ENCODE data around the gene APOBEC3C.
"Not testable (repeated sequence)": the region's sequence is repeated elsewhere in the genome, so short reads cannot be mapped to it uniquely, and the experiment has no call there.

The APOBEC3C gene

DNA sequence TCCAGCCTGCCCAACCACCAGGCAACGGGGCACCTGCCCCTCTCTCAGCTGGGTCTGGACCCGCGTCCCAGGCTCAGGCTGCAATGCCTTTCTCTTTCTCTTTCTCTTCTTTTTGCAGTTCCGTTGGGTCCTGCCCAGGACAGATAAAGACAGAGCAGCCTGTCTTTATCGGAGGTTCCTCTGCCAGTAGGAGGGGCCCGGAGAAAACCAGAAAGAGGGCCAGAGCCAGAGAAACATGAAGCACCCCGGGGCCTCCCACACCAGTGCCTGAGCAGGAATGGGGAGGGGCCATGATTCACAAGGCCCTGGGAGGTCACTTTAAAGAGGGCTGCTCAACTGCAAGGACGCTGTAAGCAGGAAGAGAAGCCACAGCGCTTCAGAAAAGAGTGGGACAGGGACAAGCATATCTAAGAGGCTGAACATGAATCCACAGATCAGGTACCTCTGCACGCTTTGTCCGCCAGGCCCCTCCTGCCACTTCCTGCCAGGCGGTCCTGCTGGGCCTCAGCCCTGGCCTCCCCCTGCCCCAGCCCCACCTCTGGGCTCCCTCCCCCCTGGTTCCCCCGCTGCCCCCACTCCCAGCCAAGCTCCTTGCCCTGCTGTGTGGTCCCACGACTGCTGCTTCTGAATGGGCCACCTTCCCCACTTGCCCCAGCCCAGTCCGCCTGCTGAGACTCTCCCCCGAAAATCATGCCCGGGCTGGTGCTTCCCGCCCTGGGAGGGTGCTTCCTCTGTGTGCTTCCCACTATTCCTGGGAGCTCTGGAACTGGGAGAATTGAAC is at the start of gene APOBEC3C:
Gene APOBEC3C, plus strand, starts transcription at position 316 of the 781 bp plus-strand sequence. Its CDS starts 106 bp downstream, at position 422.
- no peak for DNase-seq

DNA sequence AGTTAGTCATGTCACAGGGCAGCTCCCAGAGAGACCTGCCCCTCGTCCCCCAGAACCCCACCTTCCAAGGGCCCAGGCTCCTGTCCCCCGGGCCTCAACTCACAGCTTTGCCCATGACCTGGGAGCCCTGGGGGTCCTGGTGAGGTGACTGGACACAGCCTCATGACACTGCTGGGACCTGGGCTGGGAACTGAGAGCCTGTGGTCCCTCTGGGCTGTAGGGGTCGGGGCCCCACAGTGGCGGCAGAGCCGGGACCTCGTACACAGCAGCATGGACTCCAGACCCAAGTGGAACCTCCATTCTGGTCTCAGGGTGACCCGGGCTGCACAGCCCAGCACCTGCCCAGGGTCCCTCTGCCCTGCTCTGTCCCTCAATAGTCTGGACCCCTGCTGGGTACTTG is 49.8 kb upstream of the APOBEC3C start:
- DNase-seq = no peak

DNA sequence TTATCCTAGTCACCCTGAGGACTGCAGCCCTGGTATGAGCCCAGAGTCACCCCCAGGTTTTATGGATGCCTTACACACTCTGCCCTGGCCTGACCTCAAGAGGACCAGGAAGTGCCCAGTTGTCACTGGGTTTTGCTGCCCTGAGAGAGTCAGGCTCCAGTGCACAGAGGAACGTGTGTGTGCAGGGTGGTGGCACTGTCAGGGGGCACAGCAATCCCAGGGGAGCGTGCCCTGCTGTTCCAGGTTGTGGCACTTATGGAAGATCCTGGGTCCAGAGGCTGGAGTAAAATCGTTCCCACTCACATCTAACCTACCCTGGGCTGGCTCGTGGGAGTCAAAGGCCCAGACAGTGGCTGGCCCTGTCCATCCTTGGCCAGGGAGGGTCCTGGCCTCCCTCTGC is 49.1 kb upstream of the APOBEC3C start:
- DNase-seq = peak; percentile 10

DNA sequence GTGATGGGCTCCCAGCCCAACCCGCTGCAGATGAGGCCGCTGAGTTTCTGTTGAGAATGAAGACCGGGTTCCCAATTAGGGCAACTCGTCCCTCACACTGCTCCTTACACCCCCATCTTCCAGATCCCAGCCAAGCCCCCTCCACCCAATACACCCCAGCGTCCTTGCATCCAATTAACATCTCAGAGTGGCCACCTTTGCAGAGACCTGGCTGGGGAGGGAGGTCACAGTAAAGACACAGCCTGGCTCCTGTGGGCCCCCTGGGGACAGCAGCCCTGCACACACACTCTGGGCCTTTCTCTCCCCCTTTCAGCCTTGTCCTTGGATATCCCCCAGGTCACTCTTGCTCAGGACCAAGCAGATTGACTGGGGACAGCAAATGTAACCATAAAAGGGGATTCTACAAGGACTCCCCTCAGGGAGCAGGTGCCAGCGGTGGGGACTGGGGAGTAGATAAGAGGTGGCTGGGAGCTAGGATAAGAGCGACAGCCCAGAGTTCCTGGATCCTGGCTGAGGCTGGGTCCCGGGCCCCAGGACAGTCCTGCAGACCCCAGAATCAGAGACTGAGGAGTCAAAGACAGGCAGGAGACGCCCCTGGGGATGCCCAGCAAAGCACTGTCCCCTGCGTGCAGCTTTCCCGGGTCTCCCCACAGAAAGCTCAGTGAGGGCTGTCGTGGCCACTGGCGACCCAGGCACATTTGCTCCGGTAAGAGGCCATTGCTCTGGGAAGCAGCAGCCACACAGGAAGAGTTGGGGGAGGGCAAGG is 48.3 kb upstream of the APOBEC3C start:
- no peak for DNase-seq

DNA sequence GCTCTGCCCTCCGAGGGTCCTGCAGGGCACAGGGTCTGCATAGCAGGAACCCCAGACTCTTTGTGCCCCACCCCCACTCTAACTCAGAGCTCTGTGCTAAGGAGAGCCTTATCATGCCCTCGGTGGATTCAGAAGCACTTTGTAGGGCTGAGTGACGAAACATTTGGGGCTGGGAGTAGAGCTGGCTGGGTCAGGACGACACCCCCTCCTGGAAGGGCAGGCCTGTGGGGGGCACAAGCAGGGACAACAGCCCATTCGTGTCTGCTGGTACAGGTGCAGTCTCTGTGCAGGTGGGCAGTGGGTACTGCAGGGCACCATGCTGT is 47.7 kb upstream of the APOBEC3C start:
- DNase-seq = no peak

DNA sequence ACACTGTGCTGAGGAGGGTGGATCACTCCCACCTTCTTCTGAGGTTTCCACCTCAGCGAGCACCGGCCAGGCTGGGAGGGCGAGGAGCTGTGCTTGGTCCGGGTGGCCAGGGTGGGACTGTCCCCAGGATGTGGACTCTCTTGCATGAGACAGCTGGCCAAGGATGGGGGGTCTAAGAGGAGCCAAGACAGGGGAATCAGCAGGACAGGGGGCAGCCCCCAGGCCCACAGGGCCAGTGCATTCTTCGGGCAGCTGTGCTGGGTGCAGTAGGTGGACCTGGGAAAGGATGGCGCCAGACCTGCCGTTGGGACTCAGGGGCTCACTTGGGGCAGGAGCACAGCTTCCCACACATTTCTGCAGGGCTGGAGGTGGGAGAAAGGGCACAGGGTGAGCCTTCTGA is 47.1 kb upstream of the APOBEC3C start:
- no peak for DNase-seq

DNA sequence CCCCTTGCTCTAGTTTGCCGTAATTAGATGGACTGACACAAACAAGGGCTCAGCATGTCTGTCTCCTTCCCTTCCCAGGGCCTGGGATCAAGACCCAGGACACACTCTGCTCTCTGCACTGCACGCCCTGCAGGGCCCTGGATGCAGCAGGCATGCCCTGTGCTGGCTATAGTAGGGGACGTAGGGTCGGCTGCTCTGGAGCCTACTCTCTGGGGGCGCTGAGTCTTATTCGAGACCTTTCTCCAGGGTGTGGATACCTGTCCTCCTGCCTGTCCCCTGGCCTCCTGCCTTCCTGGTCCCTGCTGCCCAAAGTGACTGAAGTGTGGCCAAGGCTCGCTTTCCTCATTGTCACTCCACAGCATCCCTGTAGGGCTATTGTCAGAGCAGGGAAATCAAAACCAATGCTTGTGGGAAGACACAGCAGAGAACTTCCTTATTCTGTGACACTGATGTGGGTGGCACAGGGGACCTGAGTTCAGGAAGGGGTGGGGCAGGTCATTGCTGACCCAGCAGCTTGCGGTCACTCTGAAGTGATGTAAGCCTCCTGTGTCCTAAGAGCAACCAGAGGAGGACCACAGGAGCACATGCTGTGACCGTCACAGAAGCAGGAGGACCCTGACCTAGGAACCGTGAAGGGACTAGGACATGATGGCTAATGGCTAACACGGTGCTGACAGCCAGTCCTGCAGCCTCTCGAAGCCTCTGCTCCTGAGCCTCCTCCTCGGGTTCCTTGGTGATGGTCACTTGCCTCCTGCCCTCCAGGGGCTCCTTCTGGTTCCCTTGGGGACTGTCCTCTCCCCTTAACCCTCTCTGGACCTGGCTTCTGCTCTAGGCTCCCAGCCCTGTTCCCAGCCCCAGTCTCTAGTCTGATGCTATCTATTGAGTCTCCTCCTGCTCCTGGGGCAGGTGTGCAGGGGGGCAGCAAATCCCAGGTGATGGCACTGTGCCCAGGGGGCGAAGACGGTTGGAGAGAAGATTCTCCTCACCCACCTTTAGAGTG is 46.3 kb upstream of the APOBEC3C start:
- DNase-seq = no peak

DNA sequence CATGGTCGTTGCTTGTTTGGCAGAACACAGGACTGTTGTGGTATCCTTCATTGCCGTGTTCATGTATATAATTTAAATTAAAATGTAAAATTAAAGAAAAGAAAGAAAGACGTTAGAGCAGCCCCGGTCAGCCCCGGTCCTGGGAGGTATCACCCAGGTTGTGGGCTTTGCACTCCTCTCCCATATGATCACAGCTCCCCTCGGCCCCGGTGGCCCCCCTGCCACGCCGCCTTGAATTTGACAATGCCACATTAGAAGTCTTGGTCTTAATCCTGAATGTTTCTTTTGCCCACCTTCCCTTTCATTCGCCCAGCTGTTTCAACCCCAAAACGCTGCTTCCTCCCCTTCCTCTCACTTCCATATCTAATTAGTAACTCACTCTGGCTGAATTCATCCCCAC is 45.3 kb upstream of the APOBEC3C start:
- DNase-seq = no peak

DNA sequence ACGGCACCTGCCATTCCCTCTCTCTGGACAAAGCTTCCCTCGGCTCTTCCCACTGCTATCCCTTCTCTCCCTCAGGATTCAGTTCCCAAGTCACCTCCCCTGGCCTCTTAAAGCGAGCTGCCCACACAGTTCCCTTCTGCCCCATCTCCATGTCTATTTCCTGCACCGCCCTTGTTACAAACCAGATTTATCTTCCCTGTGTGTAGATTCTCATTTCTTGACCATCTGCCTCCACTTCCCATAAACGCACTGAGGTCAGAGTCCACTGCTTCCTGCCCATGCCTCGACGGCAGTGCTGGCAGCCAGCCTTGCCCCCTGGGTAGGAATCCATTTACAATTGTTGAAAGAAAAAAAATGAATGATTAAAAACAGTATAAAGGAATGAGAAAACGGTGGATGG is 43.5 kb upstream of the APOBEC3C start:
- no peak for DNase-seq

DNA sequence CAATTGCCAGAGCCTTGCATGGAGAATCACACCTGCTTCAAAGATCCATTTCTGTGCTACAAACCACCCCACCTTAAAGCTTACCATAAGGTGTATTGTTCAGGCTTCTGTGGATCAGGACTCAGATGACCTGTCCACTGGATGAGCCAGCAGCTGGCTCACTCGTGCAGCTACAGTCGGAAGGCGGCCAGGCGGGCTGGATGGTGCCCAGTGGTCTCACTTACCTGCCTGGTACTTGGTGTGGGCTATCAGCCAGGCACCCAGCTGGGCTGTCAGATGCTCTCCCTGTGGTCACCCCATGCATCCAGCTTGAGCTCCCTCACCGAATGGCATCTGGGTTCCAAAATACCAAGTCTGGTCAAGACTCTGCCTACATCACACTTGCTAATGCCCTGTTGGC is 42.9 kb upstream of the APOBEC3C start:
- no peak for DNase-seq

DNA sequence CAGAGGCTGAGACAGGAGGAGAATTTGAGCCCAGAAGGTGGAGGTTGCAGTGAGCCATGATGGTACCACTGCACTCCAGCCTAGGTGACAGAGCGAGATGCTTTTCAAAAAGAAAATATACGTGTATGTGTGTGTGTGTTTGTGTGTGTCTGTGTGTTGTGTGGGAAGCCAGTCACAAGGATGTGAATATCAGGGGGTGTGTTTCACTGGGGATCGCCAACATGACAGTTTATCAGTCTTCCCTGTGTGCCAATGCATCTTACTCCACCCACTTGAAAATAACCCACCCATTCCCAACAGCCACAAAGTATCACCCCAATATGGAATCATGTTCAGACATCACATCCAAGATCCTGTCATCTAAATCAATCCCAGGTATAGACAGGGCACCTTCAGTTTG is 42.3 kb upstream of the APOBEC3C start:
- DNase-seq = no peak

DNA sequence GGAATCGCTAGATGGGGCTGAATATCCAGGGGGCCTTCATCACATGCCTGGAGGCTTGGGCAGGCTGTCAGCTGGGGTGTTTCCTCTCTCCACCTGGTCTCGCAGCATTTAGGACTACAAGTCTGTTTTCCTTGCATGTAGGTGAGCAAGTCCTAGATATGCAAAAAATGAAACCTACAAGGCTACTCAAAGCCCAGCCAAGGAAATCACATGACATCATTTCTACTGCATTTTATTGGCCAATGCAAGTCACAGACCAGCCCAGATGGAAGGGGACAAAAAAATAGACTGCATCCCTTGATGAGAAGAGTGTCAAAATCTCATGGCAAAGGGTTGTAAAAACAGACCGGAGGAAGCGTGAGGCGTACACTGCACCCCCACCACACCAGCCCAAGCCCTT is 41.5 kb upstream of the APOBEC3C start:
- no peak for DNase-seq

DNA sequence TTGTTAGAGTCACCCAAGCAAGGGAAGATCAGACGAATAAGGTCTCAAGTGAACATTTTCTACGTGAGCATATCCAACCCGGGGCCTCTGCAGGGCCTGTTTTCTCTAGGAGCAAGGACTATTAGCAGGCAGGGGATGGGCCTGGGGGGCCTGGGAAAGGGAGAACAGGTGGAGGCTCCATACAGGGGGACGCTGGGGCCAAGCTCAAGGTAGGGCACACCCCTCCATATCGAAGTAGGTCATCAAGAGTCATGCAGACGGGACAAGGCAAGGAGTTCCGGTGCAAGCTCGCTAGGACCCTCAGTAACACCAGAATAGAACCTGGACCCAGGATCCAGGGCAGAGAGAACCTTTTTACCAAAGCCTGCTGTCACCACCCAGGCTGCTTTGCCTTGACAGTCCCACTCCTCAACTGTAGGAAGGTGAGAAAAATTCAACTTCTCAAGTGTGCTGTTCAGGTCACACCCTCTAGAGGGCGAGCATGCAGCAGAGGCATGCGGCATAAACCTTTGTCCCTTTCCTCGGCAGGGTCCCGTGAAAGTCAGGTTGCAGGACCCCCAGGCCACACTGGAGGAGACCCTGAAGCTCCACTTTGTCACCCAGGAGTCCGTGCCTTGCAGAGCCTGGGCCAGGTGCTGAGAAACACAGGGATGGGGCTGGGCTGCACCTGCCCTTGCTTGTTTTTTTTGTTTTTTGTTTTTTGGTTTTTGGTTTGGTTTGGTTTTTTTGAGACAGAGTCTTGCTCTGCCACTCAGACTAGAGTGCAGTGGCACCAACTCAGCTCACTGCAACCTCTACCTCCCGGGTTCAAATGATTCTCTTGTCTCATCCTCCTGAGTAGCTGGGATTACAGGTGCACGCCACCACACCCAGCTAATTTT is 40.5 kb upstream of the APOBEC3C start:
- peak; percentile 28 for DNase-seq

DNA sequence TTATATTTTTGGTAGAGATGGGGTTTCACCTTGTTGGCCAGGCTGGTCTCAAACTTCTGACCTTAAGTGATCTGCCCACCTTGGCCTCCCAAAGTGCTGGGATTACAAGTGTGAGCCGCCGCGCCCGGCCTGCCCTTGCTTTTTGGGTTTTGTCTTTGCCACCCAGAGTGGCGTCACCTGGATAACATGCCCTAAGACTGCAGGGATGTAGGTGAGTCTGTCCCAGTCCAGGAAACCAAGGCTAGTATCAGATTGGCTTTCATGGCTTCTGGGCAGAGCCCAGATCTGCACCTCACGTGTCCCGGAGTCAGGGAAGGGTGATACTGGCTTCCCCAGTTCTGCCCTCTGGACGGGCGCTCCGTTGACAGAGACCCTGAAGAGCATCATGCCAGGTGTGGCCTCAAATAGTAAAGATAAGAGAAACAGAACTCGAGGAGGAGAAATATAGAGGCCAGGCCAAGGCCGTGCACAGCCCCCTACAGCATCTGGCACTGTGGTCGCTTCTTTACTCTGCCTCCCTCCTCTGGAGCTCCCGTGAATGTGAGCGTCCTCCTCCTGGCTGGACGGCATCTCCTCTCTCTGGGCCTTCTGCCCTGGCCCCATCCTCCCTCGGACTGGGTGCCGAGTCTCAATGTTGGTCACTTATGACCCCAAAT is 39.8 kb upstream of the APOBEC3C start:
- no peak for DNase-seq

DNA sequence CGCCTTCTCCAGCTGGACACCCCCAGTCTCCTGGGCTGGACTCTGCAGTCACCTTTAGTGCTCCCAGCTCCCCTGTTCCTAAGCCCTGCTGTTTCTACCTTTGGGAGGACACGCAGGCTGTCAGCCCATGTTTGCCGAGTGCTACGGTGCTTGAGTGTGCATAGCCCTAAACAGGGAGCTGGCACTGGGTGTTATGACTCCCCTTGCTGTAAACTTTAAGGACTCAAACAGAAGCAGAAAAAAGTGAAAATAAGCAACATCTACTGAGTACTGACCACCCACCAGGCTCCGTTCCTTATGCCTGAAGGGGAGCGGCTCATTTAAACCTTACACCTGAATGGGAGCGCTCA is 39.3 kb upstream of the APOBEC3C start:
- no peak for DNase-seq

DNA sequence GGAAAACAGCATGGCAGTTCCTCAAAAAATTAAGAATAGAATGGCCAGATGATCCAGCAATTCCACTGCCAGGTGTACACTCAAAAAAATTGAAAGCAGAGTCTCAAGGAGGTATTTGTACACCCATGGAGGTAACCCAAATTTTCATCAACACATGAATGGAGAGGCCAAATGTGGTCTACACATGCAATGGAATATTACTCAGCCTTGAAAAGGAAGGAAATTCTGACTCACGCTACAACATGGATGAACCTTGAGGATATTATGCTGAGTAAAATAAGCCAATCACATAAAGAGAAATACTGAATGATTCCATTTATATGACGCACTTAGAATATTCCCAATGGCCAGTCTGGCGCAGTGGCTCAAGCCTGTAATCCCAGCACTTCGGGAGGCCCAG is 36.8 kb upstream of the APOBEC3C start:
- not testable (repeated sequence) for DNase-seq

DNA sequence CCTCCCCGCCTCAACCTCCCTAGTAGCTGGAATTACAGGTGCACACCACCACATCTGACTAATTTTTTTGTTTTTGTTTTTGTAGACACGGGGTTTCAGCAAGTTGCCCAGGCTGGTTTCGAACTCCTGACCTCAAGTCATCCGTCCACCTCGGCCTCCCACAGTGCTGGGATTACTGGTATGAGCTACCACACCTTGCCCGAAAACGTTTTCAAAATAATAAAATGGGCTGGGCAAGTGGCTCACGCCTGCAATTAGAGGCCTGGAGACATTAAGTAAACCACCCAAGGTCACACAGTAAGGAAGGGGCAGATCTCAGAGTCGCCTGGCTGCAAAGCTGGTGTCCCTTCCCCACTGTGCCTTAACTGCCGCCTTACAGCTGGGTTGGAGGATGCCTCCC is 33.5 kb upstream of the APOBEC3C start:
- not testable (repeated sequence) for DNase-seq

DNA sequence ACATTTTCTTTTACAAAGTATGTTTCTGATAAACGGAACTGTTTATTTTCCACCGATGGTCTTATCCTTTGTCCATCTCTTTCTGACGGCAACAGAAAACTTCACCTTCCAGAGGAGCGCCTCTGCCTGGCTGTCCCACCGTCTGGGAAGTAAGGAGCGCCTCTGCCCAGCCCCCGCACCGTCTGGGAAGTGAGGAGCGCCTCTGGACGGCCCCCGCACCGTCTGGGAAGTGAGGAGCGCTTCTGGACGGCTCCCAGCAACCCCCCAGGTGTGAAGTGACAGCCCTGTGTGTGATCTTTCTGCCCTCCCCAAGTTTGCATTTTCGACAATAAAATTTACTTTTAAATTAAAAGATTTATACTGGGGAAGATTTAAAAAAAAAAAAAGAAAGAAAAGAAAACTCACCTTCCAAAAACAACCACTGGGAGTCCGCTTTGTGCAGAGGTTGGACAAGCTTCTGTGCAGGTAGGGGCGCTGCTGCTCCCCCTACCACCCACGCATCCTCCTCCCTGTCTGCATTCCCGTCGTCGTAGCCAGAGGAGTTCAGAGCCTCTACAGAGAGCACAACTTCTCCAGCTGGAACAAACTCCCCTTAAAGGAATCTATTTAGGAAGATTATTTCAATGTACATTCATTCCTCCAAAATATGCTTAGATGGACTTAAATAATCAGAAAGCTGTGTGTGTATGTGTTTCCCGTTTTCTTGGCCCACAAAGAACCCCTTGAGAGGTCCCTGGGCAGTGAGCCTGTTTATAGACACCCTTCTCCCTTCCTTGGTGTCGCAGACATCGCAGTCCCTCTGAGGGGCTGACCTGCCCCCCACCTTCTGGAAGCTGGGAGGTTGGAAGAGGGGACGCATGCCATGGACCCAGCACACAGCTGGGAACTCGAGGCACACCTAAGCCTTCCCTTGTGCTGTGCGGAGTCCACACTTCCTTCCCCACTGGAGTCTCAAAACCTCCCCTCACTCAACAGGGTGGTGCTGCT is 32.8 kb upstream of the APOBEC3C start:
- no peak for DNase-seq

DNA sequence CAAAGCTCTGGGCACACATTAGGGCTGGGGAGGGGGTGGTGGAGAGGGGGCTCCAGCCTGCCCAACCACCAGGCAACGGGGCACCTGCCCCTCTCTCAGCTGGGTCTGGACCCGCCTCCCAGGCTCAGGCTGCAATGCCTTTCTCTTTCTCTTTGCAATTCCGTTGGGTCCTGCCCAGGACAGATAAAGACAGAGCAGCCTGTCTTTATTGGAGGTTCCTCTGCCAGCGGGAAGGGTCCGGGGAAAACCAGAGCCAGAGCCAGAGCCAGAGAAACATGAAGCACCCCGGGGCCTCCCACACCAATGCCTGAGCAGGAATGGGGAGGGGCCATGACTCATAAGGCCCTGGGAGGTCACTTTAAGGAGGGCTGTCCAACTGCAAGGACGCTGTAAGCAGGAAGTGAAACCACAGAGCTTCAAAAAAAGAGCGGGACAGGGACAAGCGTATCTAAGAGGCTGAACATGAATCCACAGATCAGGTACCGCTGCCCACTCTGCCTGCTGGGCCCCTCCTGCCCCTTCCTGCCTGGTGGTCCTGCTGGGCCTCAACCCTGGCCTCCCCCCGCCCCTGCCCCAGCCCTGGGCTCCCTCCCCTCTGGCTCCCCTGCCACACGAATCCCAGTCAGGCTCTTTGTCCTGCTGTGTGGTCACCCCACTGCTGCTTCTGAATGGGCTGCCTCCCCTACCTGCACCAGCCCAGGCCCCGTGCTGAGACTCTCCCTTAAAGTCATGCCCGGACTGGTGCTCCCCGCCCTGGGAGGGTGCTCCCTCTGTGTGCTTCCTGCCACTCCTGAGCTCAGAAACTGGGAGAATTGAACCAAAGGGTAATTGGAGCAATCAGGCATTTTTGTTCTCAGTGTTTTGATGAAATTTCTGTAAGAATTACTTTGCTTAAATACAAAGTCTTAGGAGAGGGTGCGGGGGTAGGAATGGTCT is 31.8 kb upstream of the APOBEC3C start, which contains the start of gene APOBEC3B:
Gene APOBEC3B, plus strand, starts transcription at position 356 of the 936 bp plus-strand sequence. Its CDS starts 107 bp downstream, at position 463.
- no peak for DNase-seq
